Activated naive CD4-positive, alpha-beta T cell treated with anti-CD3 and anti-CD28 coated beads for 36 hours (primary cell): Measurements from ENCODE around the gene ZFP69. TPM values are rescaled to one million over a fixed set of nuclear protein-coding genes. Genes with fewer than 3 reads are reported as not detected.

Source experiments
- CTCF ChIA-PET: fragments of 350-600 bp; sonication (Branson Sonifier 250); formaldehyde crosslinking; loops from one replicate; lab custom pipeline; 2021; ENCODE audit warnings: antibody characterized with exemption; lab: Charles Lee
- DNase-seq: peaks from one replicate; pipeline ENCODE4 v3.0.0-alpha.2; 2020
- H3K27ac Mint-ChIP-seq: one replicate; pipeline ENCODE4 v1.8.0; 2021; ENCODE audit warnings: mild to moderate bottlenecking, mixed read lengths
- H3K27me3 Mint-ChIP-seq: one replicate; pipeline ENCODE4 v1.8.0; 2021; ENCODE audit warnings: low read depth, mixed read lengths
- H3K36me3 Mint-ChIP-seq: one replicate; pipeline ENCODE4 v1.8.0; 2021; ENCODE audit warnings: low read depth, mixed read lengths
- H3K4me1 Mint-ChIP-seq: one replicate; pipeline ENCODE4 v1.8.0; 2021; ENCODE audit warnings: low read depth, mixed read lengths
- H3K4me3 Mint-ChIP-seq: one replicate; pipeline ENCODE4 v1.8.0; 2021; ENCODE audit warnings: mild to moderate bottlenecking, moderate library complexity, mixed read lengths
- H3K9me3 Mint-ChIP-seq: one replicate; pipeline ENCODE4 v1.8.0; 2021; ENCODE audit warnings: mixed read lengths
- intact Hi-C: fragments of 100-400 bp; cut with micrococcal nuclease; formaldehyde crosslinking; loops from one replicate; pipeline ENCODE4 v1.15.1; 2023
- total RNA-seq, 2 experiments: library from RNA; stranded (reverse); gene quantifications; one replicate each; pipeline ENCODE4 v1.2.3, GENCODE V29; 2021

Gene ZFP69
- 1 to 10 TPM; 3.5 to 3.8 TPM for total RNA-seq

- peaks cover 36% of the 10 kb centered on the region for H3K9me3 Mint-ChIP-seq
Measured at GRCh38 chr1:40476924-40477677, at the start of gene ZFP69. TSS of gene ZFP69 (plus strand) at chr1:40477290. CDS start at chr1:40479362, 2,072 bp downstream.

GRCh38 chr1:40431385-40431784 lies 45.7 kb upstream of the ZFP69 start:
- Mint-ChIP-seq H3K4me3 (no peak overlapping the region), H3K9me3 (no peaks in the 10 kb centered on the region), H3K27me3 (no peaks in the 10 kb centered on the region), H3K27ac (no peak overlapping the region), H3K4me1 (no peaks in the 10 kb centered on the region), H3K36me3 (peaks cover 6% of the 10 kb centered on the region)
- DNase-seq = no peak
- CTCF ChIA-PET = interaction anchor here (0.8 kb wide), 1 partner anchor 9 kb away, joined by 3 read pairs; no protein-coding TSS in a partner anchor
- intact Hi-C loops = no loop called here

More at GRCh38 chr1:40476924-40477677, at the start of gene ZFP69:
- peaks cover 20% of the 10 kb centered on the region for H3K4me1 Mint-ChIP-seq
- intact Hi-C loops = loop anchor here (1.0 kb wide), 2 partner anchors 26 to 31 kb away; partner anchors contain the start of gene EXO5
- peak; percentile 72 for DNase-seq
- H3K4me3 Mint-ChIP-seq = peak within 1 kb of the TSS; percentile 83
- CTCF ChIA-PET = interaction anchor here (1.4 to 1.5 kb wide), 2 partner anchors 56 to 138 kb away, joined by 3 to 8 read pairs; no protein-coding TSS in a partner anchor
- H3K27ac Mint-ChIP-seq = peak within 1 kb of the TSS; percentile 60
- H3K27me3 Mint-ChIP-seq = no peaks in the 10 kb centered on the region
- H3K36me3 Mint-ChIP-seq = peaks cover 40% of the 10 kb centered on the region

- DNase-seq = no peak
- no peak overlapping the region for H3K27ac Mint-ChIP-seq
- CTCF ChIA-PET = interaction anchor here (0.6 kb wide), 2 partner anchors 15 to 86 kb away, joined by 3 to 5 read pairs; no protein-coding TSS in a partner anchor
- no peaks in the 10 kb centered on the region for H3K9me3 Mint-ChIP-seq
- H3K4me3 Mint-ChIP-seq = no peak overlapping the region
- peaks cover 2% of the 10 kb centered on the region for H3K36me3 Mint-ChIP-seq
- intact Hi-C loops = no loop called here
- H3K27me3 Mint-ChIP-seq = no peaks in the 10 kb centered on the region
- H3K4me1 Mint-ChIP-seq = no peaks in the 10 kb centered on the region
Measured at GRCh38 chr1:40432644-40433390, 44.3 kb upstream of the ZFP69 start.

GRCh38 chr1:40435471-40435870 lies 41.6 kb upstream of the ZFP69 start:
- CTCF ChIA-PET = interaction anchor here (0.6 to 1.4 kb wide), 3 partner anchors 25 to 163 kb away, joined by 3 read pairs; no protein-coding TSS in a partner anchor
- no peak for DNase-seq
- Mint-ChIP-seq H3K36me3 (peaks cover 1% of the 10 kb centered on the region), H3K9me3 (no peaks in the 10 kb centered on the region), H3K4me1 (peaks cover 6% of the 10 kb centered on the region), H3K4me3 (no peak overlapping the region), H3K27me3 (no peaks in the 10 kb centered on the region), H3K27ac (no peak overlapping the region)
- intact Hi-C loops = no loop called here

- H3K27me3 Mint-ChIP-seq = no peaks in the 10 kb centered on the region
- H3K4me1 Mint-ChIP-seq = peaks cover 6% of the 10 kb centered on the region
- no peak overlapping the region for H3K27ac Mint-ChIP-seq
- intact Hi-C loops = no loop called here
- H3K4me3 Mint-ChIP-seq = no peak overlapping the region
- H3K36me3 Mint-ChIP-seq = no peaks in the 10 kb centered on the region
- DNase-seq = no peak
- CTCF ChIA-PET = interaction anchor here (1.4 kb wide), 1 partner anchor 163 kb away, joined by 3 read pairs; no protein-coding TSS in a partner anchor
- H3K9me3 Mint-ChIP-seq = no peaks in the 10 kb centered on the region
Measured at GRCh38 chr1:40435876-40436275, 41.2 kb upstream of the ZFP69 start.

GRCh38 chr1:40438391-40439015 lies 38.6 kb upstream of the ZFP69 start:
- Mint-ChIP-seq H3K9me3 (no peaks in the 10 kb centered on the region), H3K4me3 (no peak overlapping the region), H3K27me3 (no peaks in the 10 kb centered on the region), H3K4me1 (peaks cover 6% of the 10 kb centered on the region), H3K27ac (no peak overlapping the region), H3K36me3 (no peaks in the 10 kb centered on the region)
- CTCF ChIA-PET = interaction anchor here (0.5 to 2.4 kb wide), 16 partner anchors 10 to 294 kb away, joined by 3 to 13 read pairs (median 5); partner anchors contain the start of genes EXO5 and ZFP69B
- DNase-seq = peak; percentile 33
- intact Hi-C loops = loop anchor here (1.0 kb wide), 1 partner anchor 294 kb away; no protein-coding TSS in a partner anchor

- Mint-ChIP-seq H3K4me3 (no peak overlapping the region), H3K27me3 (no peaks in the 10 kb centered on the region), H3K27ac (no peak overlapping the region), H3K36me3 (peaks cover 6% of the 10 kb centered on the region), H3K9me3 (no peaks in the 10 kb centered on the region), H3K4me1 (peaks cover 6% of the 10 kb centered on the region)
- intact Hi-C loops = no loop called here
- DNase-seq = no peak
- CTCF ChIA-PET = interaction anchor here (0.7 to 2.4 kb wide), 9 partner anchors 12 to 297 kb away, joined by 3 to 13 read pairs (median 4); partner anchors contain the start of genes EXO5 and ZFP69B
Measured at GRCh38 chr1:40439247-40439646, 37.8 kb upstream of the ZFP69 start.

GRCh38 chr1:40449684-40450494 lies 27.2 kb upstream of the ZFP69 start, which contains the start of gene ZFP69B:
TSS of gene ZFP69B (plus strand) at chr1:40450476. CDS start at chr1:40450962, 486 bp downstream.
- H3K27me3 Mint-ChIP-seq = no peaks in the 10 kb centered on the region
- H3K27ac Mint-ChIP-seq = peak within 1 kb of the TSS; percentile 93
- intact Hi-C loops = loop anchor here (1.0 to 2.0 kb wide), 2 partner anchors 55 to 391 kb away; no protein-coding TSS in a partner anchor

GRCh38 chr1:40450495-40451237 lies 26.4 kb upstream of the ZFP69 start:
- Mint-ChIP-seq H3K27ac (peak overlapping the region; percentile 93), H3K27me3 (no peaks in the 10 kb centered on the region), H3K9me3 (peaks cover 45% of the 10 kb centered on the region), H3K4me3 (peak overlapping the region; percentile 80), H3K4me1 (peaks cover 34% of the 10 kb centered on the region), H3K36me3 (peaks cover 51% of the 10 kb centered on the region)
- CTCF ChIA-PET = interaction anchor here (0.7 to 2.1 kb wide), 3 partner anchors 13 to 376 kb away, joined by 3 to 10 read pairs (median 3); no protein-coding TSS in a partner anchor
- intact Hi-C loops = loop anchor here (1.0 to 2.0 kb wide), 10 partner anchors 27 to 391 kb away; partner anchors contain the start of genes EXO5, NFYC, ZFP69 and ZMPSTE24
- DNase-seq = peak; percentile 92

More at GRCh38 chr1:40449684-40450494, 27.2 kb upstream of the ZFP69 start, which contains the start of gene ZFP69B:
- peak within 1 kb of the TSS; percentile 80 for H3K4me3 Mint-ChIP-seq
- H3K36me3 Mint-ChIP-seq = peaks cover 50% of the 10 kb centered on the region
- H3K4me1 Mint-ChIP-seq = peaks cover 32% of the 10 kb centered on the region
- CTCF ChIA-PET = interaction anchor here (2.1 kb wide), 1 partner anchor 12 kb away, joined by 10 read pairs; no protein-coding TSS in a partner anchor
- H3K9me3 Mint-ChIP-seq = peaks cover 41% of the 10 kb centered on the region
- peak; percentile 95 for DNase-seq

- Mint-ChIP-seq H3K4me1 (peaks cover 34% of the 10 kb centered on the region), H3K27ac (peak overlapping the region; percentile 93), H3K36me3 (peaks cover 52% of the 10 kb centered on the region), H3K9me3 (peaks cover 45% of the 10 kb centered on the region), H3K4me3 (peak overlapping the region; percentile 80), H3K27me3 (no peaks in the 10 kb centered on the region)
- no peak for DNase-seq
- intact Hi-C loops = loop anchor here (1.0 to 2.0 kb wide), 9 partner anchors 26 to 240 kb away; partner anchors contain the start of genes EXO5, NFYC, ZFP69 and ZMPSTE24
- CTCF ChIA-PET = interaction anchor here (0.7 to 2.1 kb wide), 4 partner anchors 13 to 416 kb away, joined by 3 to 10 read pairs (median 3); no protein-coding TSS in a partner anchor
Measured at GRCh38 chr1:40451238-40451585, 25.9 kb upstream of the ZFP69 start.
